ENCODE data around the gene LCNL1.
"Not testable (repeated sequence)": the region's sequence is repeated elsewhere in the genome, so short reads cannot be mapped to it uniquely, and the experiment has no call there.

Gene LCNL1

GRCh38 chr9:136994888-136995230, 12.1 kb downstream of the LCNL1 start:
- no peak for ATAC-seq (replicated peaks)
- Mint-ChIP-seq H3K4me1 (peaks cover 29 to 64% of the 10 kb centered on the region in 2 donors), H3K36me3 (peaks cover 12 to 18% of the 10 kb centered on the region in 2 donors), H3K27ac (no peak overlapping the region), H3K27me3 (peaks cover 5 to 33% of the 10 kb centered on the region in 2 donors), H3K9me3 (no peaks in the 10 kb centered on the region), H3K4me3 (no peak overlapping the region)
- DNase-seq: no peak

DNA sequence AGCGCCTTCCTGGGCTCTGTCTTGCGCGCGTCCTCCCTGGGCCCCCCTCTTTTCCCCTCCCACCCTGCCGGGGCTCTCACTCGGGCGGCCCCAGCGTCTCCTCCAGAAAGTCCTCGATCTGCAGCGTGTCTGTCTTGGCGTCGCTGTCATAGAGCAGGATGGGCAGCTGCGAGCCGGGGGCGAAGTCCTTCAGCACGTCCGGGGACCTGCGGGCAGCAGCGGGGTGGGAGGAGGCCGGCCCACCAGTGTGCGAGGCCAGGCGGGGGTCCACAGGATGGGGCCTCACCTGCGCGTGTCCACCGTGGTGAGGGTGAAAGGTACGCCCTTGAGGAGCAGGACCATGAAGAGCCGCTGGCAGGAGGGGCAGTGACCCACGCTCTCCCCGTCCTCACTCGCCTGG, 12.6 kb downstream of the LCNL1 start:
- Mint-ChIP-seq H3K27ac (no peak overlapping the region), H3K36me3 (peaks cover 12 to 18% of the 10 kb centered on the region in 2 donors), H3K27me3 (peaks cover 0 to 28% of the 10 kb centered on the region in 2 donors), H3K4me3 (no peak overlapping the region), H3K9me3 (no peaks in the 10 kb centered on the region), H3K4me1 (peaks cover 31 to 67% of the 10 kb centered on the region in 2 donors)
- DNase-seq: no peak
- no peak for ATAC-seq (replicated peaks)

- H3K9me3 Mint-ChIP-seq: no peaks in the 10 kb centered on the region
- peaks cover 0 to 23% of the 10 kb centered on the region in 2 donors for H3K27me3 Mint-ChIP-seq
- H3K27ac Mint-ChIP-seq: no peak overlapping the region
- ATAC-seq (replicated peaks) (no peak), DNase-seq (no peak)
- peaks cover 34 to 72% of the 10 kb centered on the region in 2 donors for H3K4me1 Mint-ChIP-seq
- peak overlapping the region in 1 of 2 donors; percentile 69 for H3K4me3 Mint-ChIP-seq
- peaks cover 12 to 18% of the 10 kb centered on the region in 2 donors for H3K36me3 Mint-ChIP-seq
These were observed 13.0 kb downstream of the LCNL1 start for GRCh38 chr9:136995772-136996311.

GRCh38 chr9:136996361-136997292, 13.8 kb downstream of the LCNL1 start, which contains the start of gene CLIC3:
CLIC3 (minus strand) TSS chr9:136996568; CDS start chr9:136996543, 25 bp downstream.
- H3K4me1 Mint-ChIP-seq: peaks cover 34 to 70% of the 10 kb centered on the region in 2 donors
- no peaks in the 10 kb centered on the region for H3K9me3 Mint-ChIP-seq
- peaks cover 0 to 22% of the 10 kb centered on the region in 2 donors for H3K27me3 Mint-ChIP-seq
- ATAC-seq (replicated peaks) (no peak), DNase-seq (no peak)
- H3K4me3 Mint-ChIP-seq: peak within 1 kb of the TSS; percentile 56 to 69
- peak within 1 kb of the TSS; percentile 51 for H3K27ac Mint-ChIP-seq
- peaks cover 12 to 18% of the 10 kb centered on the region in 2 donors for H3K36me3 Mint-ChIP-seq

DNA sequence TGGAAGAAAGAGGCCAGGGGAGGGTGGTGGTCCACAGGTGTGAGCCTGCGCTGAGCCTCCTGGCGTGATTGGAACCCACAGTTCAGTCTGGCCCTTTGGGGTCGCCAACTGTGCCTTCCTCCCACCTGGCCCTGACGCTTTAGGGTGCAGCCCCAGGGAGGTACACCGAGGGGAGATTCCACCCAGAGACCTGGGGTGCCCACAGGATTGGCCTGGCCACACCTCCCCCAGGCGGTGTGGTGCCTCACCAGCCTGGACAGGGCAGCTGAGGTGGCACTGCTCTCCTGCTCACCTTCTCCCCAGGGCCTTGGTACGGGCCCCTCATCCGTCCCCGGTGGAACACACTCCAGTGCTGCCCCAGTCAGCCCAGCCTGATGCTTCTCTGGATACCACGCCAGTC, 14.6 kb downstream of the LCNL1 start:
- ATAC-seq (replicated peaks) (no peak), DNase-seq (no peak)
- Mint-ChIP-seq H3K27me3 (peaks cover 0 to 22% of the 10 kb centered on the region in 2 donors), H3K36me3 (peaks cover 11 to 18% of the 10 kb centered on the region in 2 donors), H3K27ac (no peak overlapping the region), H3K4me3 (peak overlapping the region in 1 of 2 donors; percentile 3), H3K4me1 (peaks cover 34 to 67% of the 10 kb centered on the region in 2 donors), H3K9me3 (no peaks in the 10 kb centered on the region)

DNA sequence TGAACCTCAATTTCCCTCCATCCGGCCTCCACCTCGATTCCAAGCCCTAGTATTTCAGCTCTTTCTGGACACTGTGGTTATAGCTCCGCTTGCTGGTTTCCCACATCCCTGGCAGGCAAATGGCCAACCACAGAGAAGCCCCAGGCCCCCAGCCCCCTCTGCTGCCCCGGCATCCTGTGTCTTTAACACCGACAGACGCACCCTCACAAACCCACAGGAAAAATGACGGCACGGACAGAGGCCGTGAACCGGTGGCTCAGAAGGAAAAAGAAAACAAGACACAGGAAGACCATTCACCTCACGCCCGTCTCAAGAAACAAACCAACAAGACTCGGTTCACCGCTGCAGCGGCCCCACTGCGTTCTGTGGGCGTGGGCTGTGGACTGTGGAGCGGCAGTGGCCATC, 15.0 kb downstream of the LCNL1 start:
- Mint-ChIP-seq H3K4me3 (peak overlapping the region; percentile 1 to 3), H3K4me1 (peaks cover 34 to 62% of the 10 kb centered on the region in 2 donors), H3K27me3 (peaks cover 0 to 22% of the 10 kb centered on the region in 2 donors), H3K36me3 (peaks cover 8 to 18% of the 10 kb centered on the region in 2 donors), H3K9me3 (no peaks in the 10 kb centered on the region), H3K27ac (peak overlapping the region; percentile 15)
- DNase-seq: no peak
- ATAC-seq (replicated peaks): no peak

DNA sequence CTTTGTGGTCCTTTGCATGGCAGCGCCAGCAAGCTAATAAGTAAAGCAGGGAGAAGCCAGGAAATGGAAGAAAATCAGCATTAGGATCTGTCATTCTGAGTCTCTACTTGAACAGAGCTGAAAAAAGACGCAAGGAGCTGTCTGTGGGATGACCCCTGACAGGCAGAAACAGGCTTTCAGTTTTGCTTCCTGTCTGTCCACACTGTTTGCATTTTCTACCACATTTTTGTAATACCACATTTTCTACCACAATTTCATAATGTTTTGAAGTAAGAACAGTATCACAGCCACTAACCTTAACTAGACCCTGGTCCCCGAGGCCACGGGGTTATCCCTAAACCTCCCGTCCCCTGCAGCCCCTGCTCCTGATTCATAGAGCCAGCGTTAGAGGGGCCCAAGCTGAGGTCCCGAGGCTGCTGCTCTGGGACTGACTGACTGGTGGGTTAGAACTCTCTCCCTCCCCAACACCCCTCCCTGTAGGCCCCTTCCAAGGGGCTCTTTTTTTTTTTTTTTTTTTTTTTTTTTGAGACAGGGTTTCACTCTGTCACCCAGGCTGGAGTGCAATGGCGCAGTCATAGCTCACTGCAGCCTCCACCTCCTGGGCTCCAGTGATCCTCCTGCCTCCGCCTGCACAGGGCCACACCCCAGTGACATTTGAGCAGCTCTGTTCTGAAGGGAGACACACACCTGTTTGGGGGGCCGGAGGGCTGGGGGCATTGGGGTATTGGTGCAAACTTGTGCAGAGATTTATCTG, 17.6 kb downstream of the LCNL1 start:
- H3K27ac Mint-ChIP-seq: peak overlapping the region; percentile 83
- ATAC-seq (replicated peaks) (peak; percentile 80 to 86), DNase-seq (no peak)
- peaks cover 0 to 3% of the 10 kb centered on the region in 2 donors for H3K36me3 Mint-ChIP-seq
- peaks cover 3 to 22% of the 10 kb centered on the region in 2 donors for H3K27me3 Mint-ChIP-seq
- peak overlapping the region; percentile 15 to 44 for H3K4me3 Mint-ChIP-seq
- peaks cover 4 to 5% of the 10 kb centered on the region in 2 donors for H3K9me3 Mint-ChIP-seq
- peaks cover 29 to 49% of the 10 kb centered on the region in 2 donors for H3K4me1 Mint-ChIP-seq

DNA sequence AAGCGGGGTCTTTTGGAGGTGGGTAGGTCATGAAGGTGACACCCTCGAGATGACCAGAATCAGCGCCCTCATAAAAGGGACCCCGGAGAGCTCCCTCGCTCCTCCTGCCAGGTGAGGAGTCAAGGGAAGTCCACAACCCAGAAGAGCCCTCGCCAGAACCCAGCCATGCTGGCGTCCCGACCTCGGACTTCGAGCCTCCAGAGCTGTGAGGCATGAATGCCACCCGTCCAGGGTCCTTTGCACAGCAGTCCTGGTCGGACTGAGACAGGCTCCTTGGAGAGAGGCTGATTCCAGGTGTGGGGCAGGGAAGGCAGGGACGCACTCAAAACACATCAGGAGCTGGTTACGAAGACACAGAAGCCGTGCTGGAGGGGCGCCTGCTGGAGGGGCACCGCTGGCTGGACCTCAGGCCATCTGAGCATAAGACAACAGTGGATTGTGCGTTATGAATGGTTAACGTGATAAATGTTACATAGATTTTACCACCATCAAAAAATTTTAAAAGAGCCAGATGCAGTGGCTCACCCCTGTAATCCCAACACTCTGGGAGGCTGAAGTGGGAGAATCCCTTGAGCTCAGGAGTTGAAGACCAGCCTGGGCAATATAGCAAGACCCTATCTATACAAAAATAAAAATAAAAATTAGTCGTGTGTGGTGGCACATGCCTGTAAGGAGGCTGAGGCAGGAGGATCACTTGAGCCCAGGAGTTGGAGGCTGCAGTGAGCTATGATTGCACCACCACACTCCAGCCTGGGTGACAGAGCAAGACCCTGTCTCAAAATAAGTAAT, 19.3 kb downstream of the LCNL1 start:
- Mint-ChIP-seq H3K4me3 (no peak overlapping the region), H3K27ac (no peak overlapping the region), H3K27me3 (peaks cover 3 to 13% of the 10 kb centered on the region in 2 donors), H3K4me1 (peaks cover 24 to 43% of the 10 kb centered on the region in 2 donors), H3K9me3 (peaks cover 4 to 5% of the 10 kb centered on the region in 2 donors), H3K36me3 (no peaks in the 10 kb centered on the region)
- DNase-seq (no peak), ATAC-seq (replicated peaks) (no peak)

DNA sequence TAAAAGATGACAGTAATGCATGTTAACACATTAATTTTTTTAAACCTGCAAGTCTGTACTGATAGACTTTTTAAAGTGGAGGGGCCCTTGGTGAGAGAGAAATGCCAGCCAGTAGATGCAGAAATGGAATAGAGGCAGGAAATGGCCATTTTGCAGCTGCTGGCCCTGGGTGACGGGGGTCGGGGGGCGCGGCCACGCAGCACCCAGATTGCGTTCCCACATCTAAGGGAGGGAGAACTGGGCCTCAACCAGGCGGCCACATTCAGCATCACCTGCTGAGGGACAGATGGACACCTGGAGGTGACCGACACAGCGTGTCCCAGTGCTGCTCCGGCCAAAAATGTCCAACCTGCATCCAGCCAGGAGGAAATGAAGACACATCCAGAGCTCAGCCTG, 19.9 kb downstream of the LCNL1 start:
- H3K36me3 Mint-ChIP-seq: no peaks in the 10 kb centered on the region

GRCh38 chr9:137004285-137004684, 21.5 kb downstream of the LCNL1 start:
- H3K4me3 Mint-ChIP-seq; DNase-seq; H3K9me3 Mint-ChIP-seq; ATAC-seq (replicated peaks); H3K27ac Mint-ChIP-seq; H3K36me3 Mint-ChIP-seq; H3K27me3 Mint-ChIP-seq: not testable (repeated sequence)
- H3K4me1 Mint-ChIP-seq: peaks cover 12 to 24% of the 10 kb centered on the region in 2 donors

More for the DNA sequence above, 19.9 kb downstream of the LCNL1 start:
- DNase-seq (no peak), ATAC-seq (replicated peaks) (no peak)
- no peak overlapping the region for H3K4me3 Mint-ChIP-seq
- no peak overlapping the region for H3K27ac Mint-ChIP-seq
- H3K4me1 Mint-ChIP-seq: peaks cover 22 to 37% of the 10 kb centered on the region in 2 donors
- peaks cover 3 to 8% of the 10 kb centered on the region in 2 donors for H3K27me3 Mint-ChIP-seq
- H3K9me3 Mint-ChIP-seq: peaks cover 4 to 5% of the 10 kb centered on the region in 2 donors

GRCh38 chr9:137006116-137007003, 23.6 kb downstream of the LCNL1 start:
- ATAC-seq (replicated peaks): no peak
- H3K36me3 Mint-ChIP-seq: peaks cover under 1 to 1% of the 10 kb centered on the region in 2 donors
- peaks cover 6 to 7% of the 10 kb centered on the region in 2 donors for H3K4me1 Mint-ChIP-seq
- DNase-seq: no peak
- H3K4me3 Mint-ChIP-seq: no peak overlapping the region
- H3K27me3 Mint-ChIP-seq: peaks cover 0 to 3% of the 10 kb centered on the region in 2 donors
- peaks cover 4 to 5% of the 10 kb centered on the region in 2 donors for H3K9me3 Mint-ChIP-seq
- H3K27ac Mint-ChIP-seq: no peak overlapping the region

DNA sequence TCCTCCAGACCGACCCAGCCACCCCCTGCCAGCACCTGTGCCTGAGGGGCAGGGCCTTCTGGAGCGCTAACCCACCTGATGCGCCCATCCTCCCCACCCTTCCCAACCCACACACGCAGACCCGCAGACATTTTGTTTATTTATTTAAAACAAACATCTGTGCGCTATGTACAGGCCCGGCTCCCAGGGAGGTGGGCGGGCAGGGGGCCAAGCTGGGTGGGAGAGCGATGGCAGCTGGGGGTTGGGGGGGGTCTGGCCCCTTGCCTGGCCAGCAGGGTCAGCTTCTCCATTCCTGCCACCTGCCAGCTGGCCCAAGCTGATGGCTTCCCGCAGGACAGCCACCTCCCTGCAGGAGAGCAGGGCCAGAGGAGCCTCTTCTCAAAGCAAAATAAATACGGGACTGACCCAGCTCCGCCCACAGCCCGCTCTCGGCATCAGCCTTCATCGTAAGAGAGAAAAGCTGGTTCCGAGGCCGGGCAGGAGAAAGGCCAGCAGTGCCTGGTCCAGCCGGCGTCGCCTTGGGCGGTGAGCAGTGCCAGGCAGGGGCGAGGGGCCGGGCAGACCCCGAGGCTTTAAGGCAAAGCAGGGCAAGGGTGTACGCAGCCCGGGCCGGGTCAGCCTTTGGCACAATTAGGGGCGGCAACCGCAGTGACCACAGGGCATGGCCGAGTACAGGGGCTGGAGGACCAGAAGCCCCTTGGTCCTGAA, 24.5 kb downstream of the LCNL1 start:
- Mint-ChIP-seq H3K27me3 (peaks cover 0 to 3% of the 10 kb centered on the region in 2 donors), H3K4me1 (peaks cover 6 to 7% of the 10 kb centered on the region in 2 donors), H3K27ac (no peak overlapping the region), H3K9me3 (peaks cover 4 to 5% of the 10 kb centered on the region in 2 donors), H3K4me3 (no peak overlapping the region), H3K36me3 (peaks cover 3% of the 10 kb centered on the region in 2 donors)
- ATAC-seq (replicated peaks): no peak
- DNase-seq: no peak
